H9 (cell line): ENCODE data around the gene CDK14. TPM values are rescaled to one million over a fixed set of nuclear protein-coding genes. Genes with fewer than 3 reads are reported as not detected.

Experiments
- DNase-seq: peaks from one replicate; pipeline ENCODE4 v3.0.0-alpha.2; 2017
- H2AFZ ChIP-seq: one replicate; pipeline ENCODE4 v1.6.1; 2013; ENCODE audit warnings: mild to moderate bottlenecking, low read length, control low read depth, moderate library complexity
- H2AK5ac ChIP-seq: 2 replicates; pipeline ENCODE4 v1.6.1; 2013; ENCODE audit warnings: low read length, control low read depth, mixed read lengths; ENCODE audit not compliant: insufficient read length
- H2BK120ac ChIP-seq: one replicate; pipeline ENCODE4 v1.6.1; 2013; ENCODE audit warnings: low read depth, mild to moderate bottlenecking, low read length, control low read depth, inconsistent platforms; ENCODE audit not compliant: poor library complexity, severe bottlenecking
- H2BK12ac ChIP-seq: 2 replicates; pipeline ENCODE4 v1.6.1; 2013; ENCODE audit warnings: low read length, control low read depth, mixed read lengths, low read depth; ENCODE audit not compliant: insufficient read length
- H2BK15ac ChIP-seq: 2 replicates; pipeline ENCODE4 v1.6.1; 2013; ENCODE audit warnings: low read depth, low read length, control low read depth
- H2BK20ac ChIP-seq: one replicate; pipeline ENCODE4 v1.6.1; 2013; ENCODE audit warnings: low read depth, mild to moderate bottlenecking, low read length, control low read depth, inconsistent platforms; ENCODE audit not compliant: poor library complexity, severe bottlenecking
- H2BK5ac ChIP-seq: 2 replicates; pipeline ENCODE4 v1.6.1; 2013; ENCODE audit warnings: low read length, control low read depth, mixed read lengths; ENCODE audit not compliant: insufficient read length
- H3K14ac ChIP-seq: 2 replicates; pipeline ENCODE4 v1.6.1; 2013; ENCODE audit warnings: low read length, control low read depth; ENCODE audit not compliant: insufficient read depth
- H3K18ac ChIP-seq: 2 replicates; pipeline ENCODE4 v1.6.1; 2013; ENCODE audit warnings: low read depth, mild to moderate bottlenecking, mixed read lengths, low read length, control low read depth; ENCODE audit not compliant: insufficient read length
- H3K23ac ChIP-seq: 2 replicates; pipeline ENCODE4 v1.6.1; 2013; ENCODE audit warnings: low read length, control low read depth, mixed read lengths, low read depth; ENCODE audit not compliant: insufficient read length
- H3K23me2 ChIP-seq: 2 replicates; pipeline ENCODE4 v1.6.1; 2013; ENCODE audit warnings: low read depth, mild to moderate bottlenecking, mixed read lengths, low read length, control low read depth; ENCODE audit not compliant: insufficient read length, poor library complexity, severe bottlenecking
- H3K27ac ChIP-seq: 2 replicates; pipeline ENCODE4 v1.5.1; 2013; ENCODE audit warnings: low read length, control low read depth, mixed read lengths, low read depth; ENCODE audit not compliant: insufficient read length
- H3K27me3 ChIP-seq: 2 replicates; pipeline ENCODE4 v1.6.1; 2013; ENCODE audit warnings: low read length, control low read depth, inconsistent platforms; ENCODE audit not compliant: insufficient read depth
- H3K4ac ChIP-seq: 2 replicates; pipeline ENCODE4 v1.6.1; 2013; ENCODE audit warnings: low read depth, mild to moderate bottlenecking, control low read depth, inconsistent platforms, low read length, moderate library complexity
- H3K4me1 ChIP-seq: 2 replicates; pipeline ENCODE4 v1.6.1; 2013; ENCODE audit warnings: low read length, control low read depth, inconsistent platforms; ENCODE audit not compliant: insufficient read depth
- H3K4me2 ChIP-seq: 2 replicates; pipeline ENCODE4 v1.6.1; 2013; ENCODE audit warnings: low read length, control low read depth, mixed read lengths; ENCODE audit not compliant: insufficient read length, insufficient read depth
- H3K56ac ChIP-seq: 2 replicates; pipeline ENCODE4 v1.6.1; 2013; ENCODE audit warnings: low read depth, mild to moderate bottlenecking, mixed read lengths, low read length, control low read depth; ENCODE audit not compliant: insufficient read length
- H3K79me1 ChIP-seq: 2 replicates; pipeline ENCODE4 v1.6.1; 2013; ENCODE audit warnings: low read depth, mild to moderate bottlenecking, moderate library complexity, low read length, control low read depth, inconsistent platforms; ENCODE audit not compliant: insufficient read depth, poor library complexity, severe bottlenecking
- H3K79me2 ChIP-seq: 2 replicates; pipeline ENCODE4 v1.6.1; 2013; ENCODE audit warnings: low read length, control low read depth, inconsistent platforms; ENCODE audit not compliant: insufficient read depth
- H3K9ac ChIP-seq: 2 replicates; pipeline ENCODE4 v1.6.1; 2013; ENCODE audit warnings: low read length, control low read depth, mixed read lengths; ENCODE audit not compliant: insufficient read length; ENCODE audit errors: extremely low read depth
- H3K9me3 ChIP-seq: one replicate; pipeline ENCODE4 v1.6.1; 2013; ENCODE audit warnings: low read depth, low read length, inconsistent platforms; ENCODE audit not compliant: control insufficient read depth
- H3T11ph ChIP-seq: one replicate; pipeline ENCODE4 v1.6.1; 2013; ENCODE audit warnings: mild to moderate bottlenecking, low read length, control low read depth, inconsistent platforms
- H4K20me1 ChIP-seq: one replicate; pipeline ENCODE4 v1.6.1; 2013; ENCODE audit not compliant: control insufficient read depth, insufficient read length, insufficient read depth
- H4K5ac ChIP-seq: 2 replicates; pipeline ENCODE4 v1.6.1; 2013; ENCODE audit warnings: low read depth, mild to moderate bottlenecking, mixed read lengths, low read length, control low read depth; ENCODE audit not compliant: insufficient read length
- H4K8ac ChIP-seq: replicated peaks from 2 replicates; pipeline ENCODE4 v1.6.1; 2013; ENCODE audit warnings: low read length, control low read depth, mixed read lengths, low read depth; ENCODE audit not compliant: insufficient read length
- H4K91ac ChIP-seq: 2 replicates; pipeline ENCODE4 v1.6.1; 2013; ENCODE audit warnings: low read depth, mild to moderate bottlenecking, moderate library complexity, mixed read lengths, low read length, control low read depth; ENCODE audit not compliant: insufficient read length
- H3K27ac Mint-ChIP-seq, 3 experiments: 2 replicates in 2 of 3; 3 replicates in 1 of 3; pipeline ENCODE4 v1.8.0; 2020 to 2021; ENCODE audit warnings: mixed read lengths in 3 of 3, mild to moderate bottlenecking in 1 of 3, moderate library complexity in 1 of 3
- H3K27me3 Mint-ChIP-seq: 2 replicates; pipeline ENCODE4 v1.8.0; 2021; ENCODE audit warnings: low read depth, mild to moderate bottlenecking, moderate library complexity, mixed read lengths
- H3K36me3 Mint-ChIP-seq, 3 experiments: 2 replicates in 2 of 3; 3 replicates in 1 of 3; pipeline ENCODE4 v1.8.0; 2020 to 2021; ENCODE audit warnings: low read depth in 3 of 3, mixed read lengths in 3 of 3; ENCODE audit not compliant: insufficient read depth in 1 of 3
- H3K4me1 Mint-ChIP-seq, 2 experiments: 2 replicates each; pipeline ENCODE4 v1.8.0; 2020; ENCODE audit warnings: mixed read lengths in 2 of 2
- H3K4me3 Mint-ChIP-seq, 2 experiments: 2 replicates in 1 of 2; 3 replicates in 1 of 2; pipeline ENCODE4 v1.8.0; 2020 to 2021; ENCODE audit warnings: mild to moderate bottlenecking in 2 of 2, mixed read lengths in 2 of 2, moderate library complexity in 1 of 2
- H3K9me3 Mint-ChIP-seq, 2 experiments: 2 replicates in 1 of 2; 3 replicates in 1 of 2; pipeline ENCODE4 v1.8.0; 2020; ENCODE audit warnings: mild to moderate bottlenecking in 2 of 2, mixed read lengths in 2 of 2, moderate library complexity in 1 of 2
- CTCF ChIP-seq: fragments of 200-600 bp; sonication (generic); conservative IDR thresholded peaks from 3 replicates; pipeline ENCODE4 v1.8.0; 2021; ENCODE audit warnings: antibody characterized with exemption, mild to moderate bottlenecking
- WGBS: extraction: QIAGEN DNeasy Blood & Tissue Kit; methylation state at CpG from one replicate; pipeline ENCODE4 v1.1.7; 2013; ENCODE audit warnings: missing lambda C conversion rate, low lambda C conversion rate, mixed read lengths; ENCODE audit not compliant: insufficient read length; ENCODE audit errors: extremely low coverage; 5-methylcytosine and 5-hydroxymethylcytosine counted together
- total RNA-seq: library from RNA; stranded (reverse); gene quantifications from 2 replicates; pipeline ENCODE4 v1.2.1, GENCODE V29; 2021

Gene CDK14
- total RNA-seq, 1 experiment from 2014 or later: 23.9 TPM

- Histone ChIP-seq H3K4me2 (no peak overlapping the region), H3K23ac (no peak overlapping the region), H3K4me1 (no peaks in the 10 kb centered on the region), H4K91ac (no peak overlapping the region), H3K9ac (no peak overlapping the region), H3T11ph (no peak overlapping the region), H2BK12ac (no peak overlapping the region), H2AK5ac (no peak overlapping the region), H2AFZ (no peak overlapping the region), H3K79me1 (no peaks in the 10 kb centered on the region), H4K20me1 (no peaks in the 10 kb centered on the region), H3K56ac (no peak overlapping the region), H4K8ac (no peak overlapping the region), H2BK15ac (no peak overlapping the region), H3K79me2 (no peaks in the 10 kb centered on the region), H2BK20ac (no peak overlapping the region), H3K14ac (no peak overlapping the region), H2BK5ac (no peak overlapping the region), H3K27ac (no peak overlapping the region), H3K9me3 (no peaks in the 10 kb centered on the region), H4K5ac (no peak overlapping the region), H2BK120ac (no peak overlapping the region), H3K4ac (no peak overlapping the region), H3K27me3 (no peaks in the 10 kb centered on the region), H3K23me2 (no peaks in the 10 kb centered on the region), H3K18ac (no peak overlapping the region)
- no peak for DNase-seq
- Mint-ChIP-seq H3K27me3 (no peaks in the 10 kb centered on the region), H3K27ac (no peak overlapping the region; a peak in 2 of 7 replicates), H3K9me3 (no peaks in the 10 kb centered on the region), H3K4me3 (no peak overlapping the region), H3K36me3 (no peaks in the 10 kb centered on the region), H3K4me1 (peaks cover 8 to 11% of the 10 kb centered on the region in 2 experiments; a peak in 2 of 4 replicates)
- no CpG with 5 or more reads among the region's 6 CpGs for WGBS
- no peak for TF ChIP-seq CTCF
These were observed 260.4 kb downstream of the CDK14 start for GRCh38 chr7:90856351-90857070.
